Effector CD4-positive, alpha-beta T cell (primary cell): ENCODE results near the gene NGRN.
A peak's percentile ranks its signal among the peaks of the same experiment; 100 is the strongest.

Experiments
- DNase-seq: peaks from one replicate; pipeline ENCODE4 v3.0.0-alpha.2; 2020

Gene NGRN

DNA sequence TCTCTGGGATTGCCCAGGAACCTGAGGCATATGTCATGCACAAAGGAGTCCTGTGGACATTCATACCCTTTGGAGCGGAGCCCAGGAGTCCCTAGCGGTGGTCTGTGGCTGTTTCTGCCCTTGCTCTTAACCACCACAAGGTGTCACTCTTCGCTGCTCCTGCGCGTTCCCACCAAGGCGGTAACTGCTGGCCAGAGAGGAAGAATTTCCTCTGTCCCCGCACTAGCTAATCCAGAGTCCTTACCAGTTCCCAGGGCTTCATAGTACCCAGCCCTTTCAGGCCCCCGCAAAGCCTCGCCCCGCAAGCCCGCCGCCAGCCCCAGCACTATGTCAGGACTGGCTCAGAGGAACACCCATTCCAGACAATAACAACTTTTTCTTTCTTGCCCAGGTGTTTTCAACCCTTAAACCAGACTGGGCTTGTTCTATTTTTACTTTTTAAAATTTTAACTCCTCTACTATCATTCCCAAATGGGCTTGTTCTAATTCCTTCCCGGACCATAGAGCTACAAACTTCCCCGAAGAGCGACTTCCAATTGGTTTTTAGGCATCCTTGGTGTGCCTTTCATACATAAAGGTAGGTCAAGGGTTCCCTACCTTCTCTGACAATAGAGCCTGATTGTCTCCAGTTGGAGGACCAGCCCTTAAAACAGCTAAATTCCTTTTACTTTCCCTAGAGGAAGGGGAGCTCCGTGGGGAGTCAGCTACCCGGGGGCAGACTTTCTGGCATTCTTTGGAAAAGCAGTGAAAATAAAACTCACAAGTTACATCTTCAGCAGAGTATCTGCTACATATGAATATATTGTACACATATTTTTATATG is 54.8 kb downstream of the NGRN start:
- peak; percentile 58 for DNase-seq

DNA sequence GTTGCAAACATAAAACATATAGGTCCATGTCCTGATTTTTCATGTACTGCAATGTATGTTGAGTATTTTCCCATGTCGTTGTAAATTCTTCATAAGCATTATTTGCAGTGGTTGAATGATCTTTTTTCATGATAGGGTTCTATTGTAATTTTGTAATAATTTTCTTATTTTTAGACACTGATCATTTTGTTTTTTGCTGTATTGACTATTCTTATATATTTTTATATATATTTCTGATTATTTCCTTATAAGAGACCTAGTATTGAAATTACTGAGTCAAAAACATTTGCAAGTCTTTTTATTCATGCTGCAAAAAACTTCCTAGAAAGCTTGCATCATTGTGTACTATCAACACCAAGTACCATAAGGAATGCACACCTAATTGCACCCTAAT is 55.4 kb downstream of the NGRN start:
- DNase-seq = no peak
